Astrocyte (in vitro differentiated cells and primary cell): ENCODE results near the gene EML5. TPM values are rescaled to one million over a fixed set of nuclear protein-coding genes. Genes with fewer than 3 reads are reported as not detected.

ENCODE experiments used
- DNase-seq: peaks from one replicate; pipeline ENCODE4 v3.0.0-alpha.2; 2010; ENCODE audit warnings: low read depth
- FAIRE-seq: peaks from 2 replicates; lab custom pipeline; 2011; peaks lifted over from hg19 to GRCh38; lab: Jason Lieb, UNC
- H2AFZ ChIP-seq: 2 replicates; pipeline ENCODE4 v1.6.0; 2012; ENCODE audit warnings: low read depth, low read length, inconsistent platforms
- H3K27ac ChIP-seq: 2 replicates; pipeline ENCODE4 v1.5.1; 2011; ENCODE audit warnings: low read depth, low read length, inconsistent platforms
- H3K27me3 ChIP-seq: 2 replicates; pipeline ENCODE4 v1.6.0; 2011; ENCODE audit warnings: low read length, inconsistent platforms; ENCODE audit not compliant: insufficient read depth
- H3K36me3 ChIP-seq: 2 replicates; pipeline ENCODE4 v1.5.1; 2011; ENCODE audit warnings: low read length, inconsistent platforms; ENCODE audit not compliant: insufficient read depth
- H3K4me1 ChIP-seq: 2 replicates; pipeline ENCODE4 v1.5.1; 2011; ENCODE audit warnings: low read length, inconsistent platforms; ENCODE audit not compliant: insufficient read depth
- H3K4me2 ChIP-seq: 2 replicates; pipeline ENCODE4 v1.6.0; 2012; ENCODE audit warnings: low read length, inconsistent platforms
- H3K4me3 ChIP-seq: 2 replicates; pipeline ENCODE4 v1.5.1; 2011; ENCODE audit warnings: low read depth, mild to moderate bottlenecking, low read length, inconsistent platforms; ENCODE audit not compliant: insufficient read depth
- H3K79me2 ChIP-seq: 2 replicates; pipeline ENCODE4 v1.6.0; 2012; ENCODE audit warnings: mild to moderate bottlenecking, low read length, inconsistent platforms; ENCODE audit not compliant: insufficient read depth
- H3K9ac ChIP-seq: 2 replicates; pipeline ENCODE4 v1.6.0; 2012; ENCODE audit warnings: mild to moderate bottlenecking, low read length, inconsistent platforms
- H3K9me3 ChIP-seq: 2 replicates; pipeline ENCODE4 v1.5.1; 2012; ENCODE audit warnings: low read depth, mild to moderate bottlenecking, low read length, inconsistent platforms; ENCODE audit not compliant: insufficient read depth
- H4K20me1 ChIP-seq: 2 replicates; pipeline ENCODE4 v1.6.0; 2012; ENCODE audit warnings: low read length, inconsistent platforms; ENCODE audit not compliant: insufficient read depth
- H3K27ac Mint-ChIP-seq: one replicate; pipeline ENCODE4 v1.8.0; 2021; ENCODE audit warnings: mild to moderate bottlenecking, mixed read lengths; ENCODE audit not compliant: unreplicated experiment
- H3K27me3 Mint-ChIP-seq: one replicate; pipeline ENCODE4 v1.8.0; 2021; ENCODE audit warnings: low read depth, mixed read lengths; ENCODE audit not compliant: unreplicated experiment
- H3K36me3 Mint-ChIP-seq: one replicate; pipeline ENCODE4 v1.8.0; 2021; ENCODE audit warnings: low read depth, mixed read lengths; ENCODE audit not compliant: unreplicated experiment
- H3K4me1 Mint-ChIP-seq: one replicate; pipeline ENCODE4 v1.8.0; 2021; ENCODE audit warnings: low read depth, mixed read lengths; ENCODE audit not compliant: unreplicated experiment
- H3K4me3 Mint-ChIP-seq: one replicate; pipeline ENCODE4 v1.8.0; 2021; ENCODE audit warnings: mild to moderate bottlenecking, moderate library complexity, mixed read lengths; ENCODE audit not compliant: unreplicated experiment
- H3K9me3 Mint-ChIP-seq: one replicate; pipeline ENCODE4 v1.8.0; 2021; ENCODE audit warnings: mild to moderate bottlenecking, mixed read lengths; ENCODE audit not compliant: unreplicated experiment
- CTCF ChIP-seq: IDR thresholded peaks from 2 replicates; pipeline ENCODE4 v1.5.1; 2011; ENCODE audit warnings: low read depth, mild to moderate bottlenecking, inconsistent platforms, low read length, moderate library complexity; ENCODE audit not compliant: insufficient read depth
- EZH2 ChIP-seq: IDR thresholded peaks from 2 replicates; pipeline ENCODE4 v1.6.1; 2012; ENCODE audit warnings: mild to moderate bottlenecking, low read length, inconsistent platforms; ENCODE audit not compliant: insufficient read depth
- total RNA-seq: library from RNA; stranded (reverse); gene quantifications from 2 replicates; pipeline ENCODE4 v1.2.1, GENCODE V29; 2021

EML5 gene
- total RNA-seq, 1 donor from 2014 or later, result 0.05 TPM

GRCh38 chr14:88631091-88631490 lies 161.7 kb downstream of the EML5 start:
- H3K27ac ChIP-seq, result peak overlapping the region; percentile 38
- no peak overlapping the region for H3K4me3 Mint-ChIP-seq

GRCh38 chr14:88630565-88630964 lies 162.2 kb downstream of the EML5 start:
- TF ChIP-seq CTCF (no peak), EZH2 (no peak)
- no peak for FAIRE-seq

More at GRCh38 chr14:88631091-88631490, 161.7 kb downstream of the EML5 start:
- Histone ChIP-seq H3K9ac (peak overlapping the region; percentile 21), H3K27me3 (no peaks in the 10 kb centered on the region), H4K20me1 (no peaks in the 10 kb centered on the region), H2AFZ (no peak overlapping the region), H3K36me3 (no peaks in the 10 kb centered on the region), H3K79me2 (no peaks in the 10 kb centered on the region), H3K4me1 (peaks cover 9% of the 10 kb centered on the region), H3K4me2 (peak overlapping the region; percentile 20), H3K4me3 (no peak overlapping the region), H3K9me3 (no peaks in the 10 kb centered on the region)
- TF ChIP-seq EZH2, result no peak
- TF ChIP-seq CTCF, result no peak
- Mint-ChIP-seq H3K27me3 (no peaks in the 10 kb centered on the region), H3K9me3 (no peaks in the 10 kb centered on the region), H3K36me3 (no peaks in the 10 kb centered on the region), H3K27ac (peak overlapping the region; percentile 87), H3K4me1 (peaks cover 14% of the 10 kb centered on the region)
- DNase-seq (no peak), FAIRE-seq (no peak)

GRCh38 chr14:88628462-88628861 lies 164.3 kb downstream of the EML5 start:
- H3K4me1 Mint-ChIP-seq, result peaks cover 14% of the 10 kb centered on the region
- Histone ChIP-seq H3K4me3 (no peak overlapping the region), H3K9me3 (no peaks in the 10 kb centered on the region), H3K36me3 (no peaks in the 10 kb centered on the region), H2AFZ (no peak overlapping the region), H3K4me1 (peaks cover 9% of the 10 kb centered on the region), H4K20me1 (no peaks in the 10 kb centered on the region), H3K79me2 (no peaks in the 10 kb centered on the region), H3K4me2 (no peak overlapping the region), H3K27me3 (no peaks in the 10 kb centered on the region), H3K9ac (no peak overlapping the region), H3K27ac (no peak overlapping the region)
- TF ChIP-seq EZH2 (no peak), CTCF (no peak)
- H3K36me3 Mint-ChIP-seq, result peaks cover 2% of the 10 kb centered on the region
- FAIRE-seq, result no peak
- no peaks in the 10 kb centered on the region for H3K27me3 Mint-ChIP-seq
- H3K9me3 Mint-ChIP-seq, result no peaks in the 10 kb centered on the region
- H3K27ac Mint-ChIP-seq, result no peak overlapping the region
- no peak overlapping the region for H3K4me3 Mint-ChIP-seq
- no peak for DNase-seq

More at GRCh38 chr14:88630565-88630964, 162.2 kb downstream of the EML5 start:
- peak overlapping the region; percentile 46 for H3K4me3 Mint-ChIP-seq
- H3K9ac ChIP-seq, result peak overlapping the region; percentile 11
- no peaks in the 10 kb centered on the region for H3K27me3 ChIP-seq
- H3K36me3 ChIP-seq, result no peaks in the 10 kb centered on the region
- H3K9me3 ChIP-seq, result no peaks in the 10 kb centered on the region
- H3K27ac Mint-ChIP-seq, result peak overlapping the region; percentile 87
- no peaks in the 10 kb centered on the region for H3K9me3 Mint-ChIP-seq
- H3K4me1 ChIP-seq, result peaks cover 9% of the 10 kb centered on the region
- H3K79me2 ChIP-seq, result no peaks in the 10 kb centered on the region
- no peaks in the 10 kb centered on the region for H3K36me3 Mint-ChIP-seq
- no peaks in the 10 kb centered on the region for H3K27me3 Mint-ChIP-seq
- no peak overlapping the region for H3K4me3 ChIP-seq
- DNase-seq, result peak; percentile 90
- no peaks in the 10 kb centered on the region for H4K20me1 ChIP-seq
- H3K4me2 ChIP-seq, result peak overlapping the region; percentile 20
- H3K27ac ChIP-seq, result peak overlapping the region; percentile 38
- H2AFZ ChIP-seq, result peak overlapping the region; percentile 2
- H3K4me1 Mint-ChIP-seq, result peaks cover 14% of the 10 kb centered on the region
